Erythroblast (primary cell): Measurements from ENCODE around the gene AUTS2.

Experiments
- DNase-seq, 2 experiments: peaks; one replicate each; lab custom pipeline; 2025; lab: John Stamatoyannopoulos, UW
- GATA1 ChIP-seq: IDR thresholded peaks from 2 replicates; pipeline ENCODE4 v1.6.1; 2011; ENCODE audit warnings: low read depth, mild to moderate bottlenecking, control low read depth, low read length, moderate library complexity
- POLR2A ChIP-seq: IDR thresholded peaks from 2 replicates; pipeline ENCODE4 v1.6.1; 2011; ENCODE audit warnings: mild to moderate bottlenecking, low read length

The AUTS2 gene

GRCh38 chr7:70756789-70757188 is 1158.5 kb downstream of the AUTS2 start:
- no peak for TF ChIP-seq GATA1
- no peak for TF ChIP-seq POLR2A
- DNase-seq = no peak

GRCh38 chr7:70758646-70759045 is 1160.4 kb downstream of the AUTS2 start:
- TF ChIP-seq POLR2A (no peak), GATA1 (no peak)
- DNase-seq = no peak

- no peak for TF ChIP-seq GATA1
- no peak for TF ChIP-seq POLR2A
- no peak for DNase-seq
Measured at GRCh38 chr7:70759674-70760073, 1161.4 kb downstream of the AUTS2 start.

- DNase-seq = no peak
- no peak for TF ChIP-seq POLR2A
Measured at GRCh38 chr7:70761711-70762328, 1163.5 kb downstream of the AUTS2 start.

- no peak for DNase-seq
- TF ChIP-seq POLR2A = no peak
- TF ChIP-seq GATA1 = no peak
Measured at GRCh38 chr7:70762696-70763095, 1164.4 kb downstream of the AUTS2 start.

GRCh38 chr7:70763961-70764691 is 1165.9 kb downstream of the AUTS2 start:
- no peak for DNase-seq
- TF ChIP-seq GATA1 (no peak), POLR2A (no peak)

- no peak for TF ChIP-seq POLR2A
- TF ChIP-seq GATA1 = no peak
Measured at GRCh38 chr7:70764701-70765208, 1166.5 kb downstream of the AUTS2 start.

GRCh38 chr7:70765651-70766050 is 1167.4 kb downstream of the AUTS2 start:
- DNase-seq = no peak
- TF ChIP-seq GATA1 (no peak), POLR2A (no peak)

More at GRCh38 chr7:70764701-70765208, 1166.5 kb downstream of the AUTS2 start:
- no peak for DNase-seq

GRCh38 chr7:70766109-70766508 is 1167.8 kb downstream of the AUTS2 start:
- DNase-seq = no peak
- no peak for TF ChIP-seq POLR2A
- TF ChIP-seq GATA1 = no peak

GRCh38 chr7:70766694-70767093 is 1168.4 kb downstream of the AUTS2 start:
- TF ChIP-seq POLR2A = no peak
- TF ChIP-seq GATA1 = no peak
- no peak for DNase-seq

- no peak for DNase-seq
- no peak for TF ChIP-seq POLR2A
- TF ChIP-seq GATA1 = no peak
Measured at GRCh38 chr7:70770154-70770553, 1171.9 kb downstream of the AUTS2 start.

- DNase-seq = no peak
- no peak for TF ChIP-seq POLR2A
- no peak for TF ChIP-seq GATA1
Measured at GRCh38 chr7:70771451-70771850, 1173.2 kb downstream of the AUTS2 start.

GRCh38 chr7:70772891-70773290 is 1174.6 kb downstream of the AUTS2 start:
- DNase-seq = no peak
- TF ChIP-seq POLR2A = no peak
- no peak for TF ChIP-seq GATA1

GRCh38 chr7:70773406-70773805 is 1175.1 kb downstream of the AUTS2 start:
- DNase-seq = no peak
- no peak for TF ChIP-seq GATA1
- no peak for TF ChIP-seq POLR2A

- no peak for DNase-seq
- TF ChIP-seq GATA1 (no peak), POLR2A (no peak)
Measured at GRCh38 chr7:70774950-70775527, 1176.8 kb downstream of the AUTS2 start.

GRCh38 chr7:70775570-70776156 is 1177.4 kb downstream of the AUTS2 start:
- TF ChIP-seq GATA1 (no peak), POLR2A (no peak)
- no peak for DNase-seq
